ENCODE data around the gene TEPSIN.

- no peak for TF ChIP-seq YY1 (IDR thresholded peaks at IDR 0.05)
- no peak for TF ChIP-seq CTCF (IDR thresholded peaks at IDR 0.05; ENCODE audit: low read depth, low read length, missing input control)
- no peak for TF ChIP-seq TAF1 (conservative IDR thresholded peaks at IDR 0.05)
- no peak for TF ChIP-seq GABPA (IDR thresholded peaks at IDR 0.05 in 1 of 2, conservative IDR thresholded peaks at IDR 0.05 in 1 of 2)
- no peak for TF ChIP-seq REST (IDR thresholded peaks at IDR 0.05)
- no peak for TF ChIP-seq SP1 (IDR thresholded peaks at IDR 0.05)
- TF ChIP-seq FOXA1 (IDR thresholded peaks at IDR 0.05), result no peak
- no peak for TF ChIP-seq HNF4G (IDR thresholded peaks at IDR 0.05)
Measured at GRCh38 chr17:81267390-81268067, 28.7 kb upstream of the TEPSIN start.
